HG02840 (cell line): ENCODE measurements around the gene NAA40.
A peak's percentile ranks its signal among the peaks of the same experiment; 100 is the strongest.
"Not testable (repeated sequence)": the region's sequence is repeated elsewhere in the genome, so short reads cannot be mapped to it uniquely, and the experiment has no call there.

Source experiments
- ATAC-seq: cut with Tn5 transposase; IDR thresholded peaks from one replicate; pipeline ENCODE4 v1.9.1; 2021; ENCODE audit warnings: mild to moderate bottlenecking, moderate library complexity, moderate number of reproducible peaks; ENCODE audit not compliant: unreplicated experiment, low FRiP score

NAA40 gene

GRCh38 chr11:63933459-63933858 is 5.3 kb upstream of the NAA40 start:
- no peak for ATAC-seq

DNA sequence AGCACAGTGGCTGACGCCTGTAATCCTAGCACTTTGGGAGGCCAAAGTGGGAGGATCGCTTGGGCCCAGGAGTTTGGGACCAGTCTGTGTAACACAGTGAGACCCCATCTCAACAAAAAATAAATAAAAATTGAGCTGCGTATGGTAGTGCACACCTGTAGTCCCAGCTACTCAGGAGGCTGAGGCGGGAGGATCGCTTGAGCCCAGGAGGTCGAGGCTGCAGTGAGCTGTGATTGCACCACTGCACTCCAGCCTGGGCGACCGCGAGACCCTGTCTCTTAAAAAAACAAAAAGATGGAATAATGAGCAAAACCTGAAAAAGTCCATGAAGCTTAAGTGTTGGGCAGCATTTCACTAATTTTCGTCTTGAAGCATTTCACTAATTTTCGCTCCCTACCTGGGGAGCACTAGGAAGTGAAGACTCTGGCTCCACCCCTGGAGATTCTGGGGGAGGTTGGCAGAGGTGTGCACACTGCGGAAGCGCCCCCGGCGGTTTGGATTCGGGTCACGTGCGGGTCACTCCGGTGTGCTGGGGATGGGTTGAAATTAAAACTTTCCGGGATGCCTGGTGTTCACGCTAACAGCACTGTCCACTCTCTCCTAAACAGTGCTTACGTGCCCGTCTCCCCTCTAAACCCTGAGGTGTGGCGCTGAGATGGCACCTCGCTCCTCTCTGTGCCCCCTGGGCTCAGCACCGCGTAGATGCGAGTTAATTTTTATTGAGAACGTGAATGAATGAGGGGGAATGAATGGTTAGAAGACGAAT is 906 bp upstream of the NAA40 start:
- peak; percentile 13 for ATAC-seq

DNA sequence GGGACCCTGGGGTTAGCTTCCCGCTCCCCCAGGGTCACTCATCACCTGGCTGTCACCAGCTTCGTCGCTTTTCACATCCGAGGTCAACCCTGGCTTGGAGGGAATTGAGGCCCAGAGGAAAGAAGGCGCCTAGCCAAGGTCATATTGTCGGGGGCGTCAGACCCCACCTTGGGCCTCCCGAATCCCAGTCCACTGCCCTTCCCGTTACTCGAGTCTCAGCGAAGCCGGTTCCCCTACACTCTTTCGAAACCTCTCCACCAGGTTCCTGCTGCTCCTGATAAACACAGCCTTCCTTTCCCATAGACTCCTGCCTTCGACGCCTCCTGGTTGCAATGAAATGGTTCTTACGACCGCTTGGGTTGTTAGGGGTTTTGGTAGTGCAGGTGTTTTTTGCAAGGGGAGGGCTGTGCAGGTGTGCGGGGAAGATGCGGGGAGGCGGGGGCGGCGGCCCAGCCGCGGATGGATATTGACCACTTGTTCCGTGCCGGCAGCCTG is 642 bp downstream of the NAA40 start:
- peak; percentile 4 for ATAC-seq

DNA sequence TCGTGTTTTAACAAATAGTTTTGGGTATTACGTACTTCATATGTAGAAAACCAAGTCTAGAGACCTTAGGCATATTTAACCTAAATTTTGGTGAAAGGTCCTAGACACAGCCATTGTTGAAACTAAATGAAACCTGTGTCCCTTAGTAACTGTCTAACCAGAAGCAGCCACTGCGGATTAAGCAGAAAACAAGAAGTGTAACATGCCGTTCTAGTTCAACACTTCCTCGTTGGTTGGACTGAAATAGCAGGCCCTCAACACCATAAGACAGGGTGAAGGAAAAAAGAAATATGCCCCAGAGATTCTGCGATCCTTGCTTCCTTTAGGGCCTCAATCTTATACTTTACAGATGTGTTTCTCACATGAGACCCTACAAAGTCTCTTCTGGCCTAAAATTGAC is 2.0 kb downstream of the NAA40 start:
- ATAC-seq, result no peak

GRCh38 chr11:63941901-63942300 is 3.1 kb downstream of the NAA40 start:
- no peak for ATAC-seq

DNA sequence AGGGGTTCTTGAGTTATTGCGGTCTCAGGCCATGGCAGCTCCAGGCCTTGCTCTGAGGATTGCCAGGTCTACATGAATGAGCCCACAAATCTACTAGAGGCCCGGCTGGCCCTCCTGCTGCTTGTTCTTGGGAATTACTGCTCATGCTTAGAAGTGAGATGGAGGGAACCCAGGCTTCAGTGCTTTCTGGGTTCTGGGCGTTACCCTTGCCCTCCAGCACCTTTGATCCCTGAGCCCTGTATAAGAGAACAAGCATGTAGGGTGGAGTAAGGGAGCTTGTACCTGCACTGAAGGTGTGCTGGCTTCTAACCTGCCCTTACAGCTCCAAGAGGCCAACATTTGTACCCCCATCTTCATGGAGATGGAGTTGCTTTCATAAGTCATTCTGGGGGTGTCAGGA is 4.0 kb downstream of the NAA40 start:
- ATAC-seq, result no peak

DNA sequence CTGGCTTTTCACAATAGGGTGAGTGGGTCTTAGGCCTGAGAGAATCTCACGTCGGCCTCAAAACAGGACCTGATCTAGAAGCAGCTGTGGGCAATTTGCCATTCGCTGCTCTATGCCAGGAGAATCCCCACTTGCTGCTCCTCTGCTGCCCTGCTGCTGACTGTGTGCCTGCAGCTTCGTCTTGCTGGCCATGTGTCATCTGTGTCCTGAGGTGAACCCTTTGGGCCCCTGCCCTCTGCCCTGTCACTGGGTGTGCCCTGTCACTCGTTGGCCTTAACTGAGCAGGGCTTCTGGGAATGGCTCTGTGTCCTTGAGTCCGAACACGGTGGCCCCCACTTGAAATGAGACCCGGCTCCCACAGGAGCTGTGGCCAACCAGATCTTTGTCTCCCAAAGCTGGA is 6.2 kb downstream of the NAA40 start:
- ATAC-seq, result no peak

GRCh38 chr11:63945477-63946163 is 6.8 kb downstream of the NAA40 start:
- ATAC-seq, result no peak

DNA sequence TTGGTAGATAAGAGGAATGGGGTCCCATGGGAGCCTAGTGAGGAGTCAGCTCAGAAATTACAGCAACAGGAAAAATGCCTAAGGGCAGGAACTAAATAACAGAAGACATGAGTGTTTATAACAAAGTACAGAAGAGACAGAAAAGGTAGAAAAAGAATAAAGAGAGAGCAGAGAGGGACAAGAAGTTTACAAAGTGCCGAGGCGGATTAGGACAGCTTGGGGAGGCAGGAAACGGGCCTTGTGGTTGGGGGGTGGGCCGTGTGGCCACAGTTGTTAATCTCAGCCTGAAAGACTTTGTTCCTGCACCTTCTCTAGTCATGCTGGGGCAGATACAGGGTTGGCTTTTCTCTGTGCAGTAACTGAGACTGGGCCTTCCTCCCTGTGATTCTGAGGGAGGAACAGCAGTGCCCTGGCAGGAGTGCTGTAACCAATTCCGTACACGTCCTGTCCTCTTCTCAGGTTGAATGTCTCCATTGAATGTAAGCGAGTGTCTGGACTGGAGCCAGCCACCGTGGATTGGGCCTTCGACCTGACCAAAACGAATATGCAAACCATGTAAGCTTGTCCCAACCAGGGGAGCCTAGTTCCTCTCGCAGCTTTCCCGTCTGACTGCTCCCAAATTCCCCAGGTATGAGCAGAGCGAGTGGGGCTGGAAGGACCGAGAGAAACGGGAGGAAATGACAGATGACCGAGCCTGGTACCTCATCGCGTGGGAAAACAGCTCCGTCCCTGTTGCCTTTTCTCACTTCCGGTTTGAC is 13.2 kb downstream of the NAA40 start:
- no peak for ATAC-seq

- no peak for ATAC-seq
Observed at GRCh38 chr11:63952570-63952969, 13.8 kb downstream of the NAA40 start.

DNA sequence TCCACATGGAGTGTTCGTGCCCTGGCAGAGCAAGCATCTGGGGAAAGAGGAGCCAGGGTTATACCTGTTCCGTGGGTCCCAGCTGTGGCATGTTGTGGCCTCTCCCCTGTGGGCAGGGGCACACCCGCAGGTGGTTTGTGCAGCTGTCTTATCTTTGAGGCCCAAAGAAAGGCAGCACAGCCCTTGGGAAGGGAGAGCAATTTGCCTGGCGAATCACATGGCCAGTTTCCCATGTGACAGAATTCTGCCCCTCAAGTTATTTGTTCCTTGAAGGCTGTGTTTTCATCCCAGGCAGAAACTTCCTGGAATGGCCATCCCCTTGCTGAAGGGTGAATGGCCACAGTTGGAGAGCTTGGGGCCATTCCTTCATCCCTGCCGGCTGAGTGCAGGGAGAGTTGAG is 19.2 kb downstream of the NAA40 start:
- no peak for ATAC-seq

- ATAC-seq, result no peak
Observed at GRCh38 chr11:63961608-63962412, 23.0 kb downstream of the NAA40 start.

- not testable (repeated sequence) for ATAC-seq
Observed at GRCh38 chr11:63963895-63964294, 25.1 kb downstream of the NAA40 start.

DNA sequence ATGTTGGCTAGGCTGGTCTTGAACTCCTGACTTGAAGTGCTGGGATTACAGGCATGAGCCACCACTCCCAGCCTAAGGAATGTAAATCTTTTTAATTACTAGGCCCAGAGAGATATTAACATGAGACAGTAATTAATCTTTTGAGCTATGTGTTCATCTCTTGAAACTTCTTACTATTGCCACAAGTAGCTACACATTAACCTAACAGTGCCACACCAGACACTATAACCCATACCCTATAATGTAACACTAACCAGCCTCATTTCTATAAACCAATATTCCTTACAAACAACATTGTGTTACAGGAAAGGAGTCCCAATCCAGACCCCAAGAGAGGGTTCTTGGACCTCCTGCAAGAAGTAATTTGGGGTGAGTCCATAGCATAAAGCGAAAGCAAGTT is 27.6 kb downstream of the NAA40 start:
- no peak for ATAC-seq

GRCh38 chr11:63969461-63969860 is 30.7 kb downstream of the NAA40 start:
- ATAC-seq, result no peak

DNA sequence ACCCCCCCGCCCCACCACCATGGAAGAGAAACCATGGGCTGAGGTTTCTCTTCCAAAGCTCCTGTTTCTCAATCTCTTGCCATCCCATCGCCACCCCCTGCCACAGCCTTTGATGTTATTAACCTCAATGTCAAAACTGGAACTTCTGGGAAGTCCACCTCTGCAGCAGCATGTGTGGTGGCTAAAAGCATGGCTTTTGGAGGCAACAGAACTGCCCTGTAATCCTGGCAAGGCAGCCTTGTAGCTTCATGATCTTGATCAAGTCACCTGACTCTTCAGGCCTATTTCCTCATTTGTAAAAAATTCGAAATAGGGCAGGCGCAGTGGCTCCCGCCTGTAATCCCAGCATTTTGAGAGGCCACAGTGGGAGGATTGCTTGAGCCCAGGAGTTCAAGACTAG is 32.1 kb downstream of the NAA40 start:
- no peak for ATAC-seq

- ATAC-seq, result not testable (repeated sequence)
Observed at GRCh38 chr11:63973912-63974258, 35.1 kb downstream of the NAA40 start.

- ATAC-seq, result peak; percentile 96
Observed at GRCh38 chr11:63974259-63975143, 35.7 kb downstream of the NAA40 start, which contains the start of gene COX8A. Gene COX8A (plus strand): TSS chr11:63974620. CDS start chr11:63974681, 61 bp downstream.

GRCh38 chr11:63978551-63979239 is 39.9 kb downstream of the NAA40 start:
- ATAC-seq, result no peak
